Heart left ventricle (tissue), 13 donors: ENCODE measurements around the gene MKNK1.
A peak's percentile ranks its signal among the peaks of the same experiment; 100 is the strongest.

Source experiments
- POLR2A ChIP-seq, 2 donors: fragments of 450-650 bp; IDR thresholded peaks; one replicate each; pipeline ENCODE4 v1.6.1; 2017; ENCODE audit warnings: antibody characterized with exemption in 2 of 2, mild to moderate bottlenecking in 2 of 2, moderate library complexity in 2 of 2
- TF ChIP-seq, protein P1 (sequence below), 12 donors: fragments of 200-600 bp; sonication (generic) in 4 of 12; IDR thresholded peaks; one replicate each; pipeline versions ENCODE4 v1.5.0 to v1.8.0; 2018 to 2022; ENCODE audit warnings: antibody characterized with exemption in 12 of 12, mild to moderate bottlenecking in 5 of 12
- donor health status: ischemic (EF 13 %, LVEDD 7.1; RV severe dilation, severe dysfunction).
- donor health status: DM: no; HTN: yes; CAD: no.
- donor health status: DM: no; HTN: no; CAD: no.
- donor health status: ischemic (EF 25% LVEDD 6.9; RV normal size, moderate dysfunction).
- donor health status: ischemic (EF 25% LVEDD 5.7; RV mildly dilated, moderate dysfunction).
- donor health status: ischemic (EF 35%, LVEDD 5.7; RV mildly dilated, moderate dysfunction).
- donor health status: nonischemic (EF 11% LVEDD 7.7; RV severe dilation, severe dysfunction).
- donor health status: DM: yes; HTN: yes; CAD: no.
- donor health status: PGD.
- donor health status: ischemic (EF 29% LVEDD 5.4; RV normal size, mild dysfunction).
- donor health status: nonischemic (EF 23%, LVEDD 6.1; RV moderate dilation, normal function).

DNA sequence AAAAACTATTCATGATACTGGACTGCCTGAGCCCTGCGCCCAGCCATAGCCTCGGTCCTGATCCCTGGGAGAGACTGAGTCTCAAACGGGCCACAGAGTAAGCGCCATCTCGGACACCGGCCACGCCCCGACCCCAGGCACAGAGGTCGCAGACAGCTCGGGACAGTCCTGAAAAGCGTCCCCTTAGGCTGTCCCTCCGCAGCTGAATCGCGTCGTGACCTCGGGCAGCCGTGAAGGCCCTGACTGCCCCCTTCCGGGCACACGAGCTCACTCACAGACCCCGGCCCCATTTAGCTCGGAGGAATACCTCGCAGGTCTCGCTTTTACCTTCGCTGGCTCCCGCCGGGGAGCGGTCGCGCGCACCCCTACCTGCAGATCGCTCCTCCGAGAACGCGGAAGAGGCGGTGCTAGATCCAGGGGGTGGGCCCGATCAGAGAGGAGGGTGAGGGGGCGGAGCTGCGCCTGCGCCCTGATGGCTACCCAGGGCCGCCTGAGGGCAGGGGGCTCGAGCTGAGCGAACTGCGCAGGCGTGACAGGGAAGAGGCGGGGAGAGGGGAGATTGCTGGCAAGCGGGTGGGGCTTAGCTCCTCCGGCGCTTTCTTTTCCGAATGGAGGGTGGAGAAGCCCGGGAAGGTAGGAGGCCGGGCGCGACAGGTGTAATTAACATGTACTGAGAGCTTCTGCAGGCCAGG, at the start of gene MKNK1:
- TF ChIP-seq, protein P1, sequence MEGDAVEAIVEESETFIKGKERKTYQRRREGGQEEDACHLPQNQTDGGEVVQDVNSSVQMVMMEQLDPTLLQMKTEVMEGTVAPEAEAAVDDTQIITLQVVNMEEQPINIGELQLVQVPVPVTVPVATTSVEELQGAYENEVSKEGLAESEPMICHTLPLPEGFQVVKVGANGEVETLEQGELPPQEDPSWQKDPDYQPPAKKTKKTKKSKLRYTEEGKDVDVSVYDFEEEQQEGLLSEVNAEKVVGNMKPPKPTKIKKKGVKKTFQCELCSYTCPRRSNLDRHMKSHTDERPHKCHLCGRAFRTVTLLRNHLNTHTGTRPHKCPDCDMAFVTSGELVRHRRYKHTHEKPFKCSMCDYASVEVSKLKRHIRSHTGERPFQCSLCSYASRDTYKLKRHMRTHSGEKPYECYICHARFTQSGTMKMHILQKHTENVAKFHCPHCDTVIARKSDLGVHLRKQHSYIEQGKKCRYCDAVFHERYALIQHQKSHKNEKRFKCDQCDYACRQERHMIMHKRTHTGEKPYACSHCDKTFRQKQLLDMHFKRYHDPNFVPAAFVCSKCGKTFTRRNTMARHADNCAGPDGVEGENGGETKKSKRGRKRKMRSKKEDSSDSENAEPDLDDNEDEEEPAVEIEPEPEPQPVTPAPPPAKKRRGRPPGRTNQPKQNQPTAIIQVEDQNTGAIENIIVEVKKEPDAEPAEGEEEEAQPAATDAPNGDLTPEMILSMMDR (IDR thresholded peaks at IDR 0.05): peak in 7 of 12 donors; percentile 10 to 45 (median 30)
- TF ChIP-seq POLR2A (IDR thresholded peaks at IDR 0.05): peak; percentile 34 to 96
